A549 (cell line): ENCODE data around the gene GALP. TPM values are rescaled to one million over a fixed set of nuclear protein-coding genes. Genes with fewer than 3 reads are reported as not detected.

Experiments used
- ATAC-seq, 2 experiments: fragments of 200-7000 bp in 1 of 2; fragments of >200 bp in 1 of 2; cut with Nextera tagmentation in 1 of 2; cut with Tn5 transposase in 1 of 2; 3 replicates each; pipeline versions ENCODE4 v1.8.0 to v1.9.1; 2018 to 2020; ENCODE audit warnings: mild to moderate bottlenecking in 1 of 2, moderate library complexity in 1 of 2
- CTCF ChIA-PET: fragments of 300-600 bp; sonication (Branson Sonifier 250); formaldehyde crosslinking; extraction: SDS; loops from one replicate; lab custom pipeline; 2021; ENCODE audit warnings: antibody characterized with exemption, inconsistent platforms; lab: Yijun Ruan, JAX
- POLR2A ChIA-PET: fragments of 350-600 bp; formaldehyde crosslinking; extraction: SDS; loops from one replicate; lab custom pipeline; 2021; ENCODE audit warnings: antibody characterized with exemption, inconsistent platforms; lab: Yijun Ruan, JAX
- DNase-seq, 2 experiments: peaks; one replicate each; pipeline versions ENCODE4 v3.0.0 to v3.0.0-alpha.2; 2011 to 2016; ENCODE audit warnings: low read depth in 1 of 2, low spot score in 1 of 2
- FAIRE-seq: peaks from 2 replicates; lab custom pipeline; 2011; peaks lifted over from hg19 to GRCh38; lab: Jason Lieb, UNC
- H3K27ac ChIP-seq, 2 experiments: fragments of >200 bp; sonication (Bioruptor Twin); formaldehyde crosslinking; 3 replicates each; pipeline ENCODE4 v1.5.1; 2016 to 2017
- H3K4me1 ChIP-seq: fragments of >200 bp; sonication (Bioruptor Twin); formaldehyde crosslinking; 3 replicates; pipeline ENCODE4 v1.6.1; 2016
- H3K4me2 ChIP-seq: fragments of >200 bp; sonication (Bioruptor Twin); formaldehyde crosslinking; 3 replicates; pipeline ENCODE4 v1.6.1; 2016
- H3K4me3 ChIP-seq: fragments of >200 bp; sonication (Bioruptor Twin); formaldehyde crosslinking; 3 replicates; pipeline ENCODE4 v1.5.1; 2016
- H3K9me3 ChIP-seq: fragments of >200 bp; sonication (Bioruptor Twin); formaldehyde crosslinking; 3 replicates; pipeline ENCODE4 v1.6.1; 2016
- EP300 ChIP-seq, 2 experiments: fragments of >200 bp; sonication (Bioruptor Twin); formaldehyde crosslinking; IDR thresholded peaks; 2 replicates in 1 of 2; 3 replicates in 1 of 2; pipeline ENCODE4 v1.6.1; 2016 to 2017
- HOXA7 ChIP-seq: fragments of 250-450 bp; sonication (Bioruptor Pico); IDR thresholded peaks from 2 replicates; pipeline ENCODE4 v1.5.0; 2020; ENCODE audit warnings: mild to moderate bottlenecking, moderate library complexity
- NR3C1 ChIP-seq: fragments of >200 bp; sonication (Bioruptor Twin); formaldehyde crosslinking; IDR thresholded peaks from 3 replicates; pipeline ENCODE4 v1.6.1; 2017
- WGBS: methylation state at CpG from one replicate; pipeline ENCODE4 v1.1.6; 2017; ENCODE audit errors: missing lambda C conversion rate; 5-methylcytosine and 5-hydroxymethylcytosine counted together
- polyA plus RNA-seq, 4 experiments: library from polyadenylated mRNA; depleted of rRNA in 3 of 4; stranded (reverse); fragments of >200 nt; fragmentation: RNase III in 1 of 4; extraction: RNeasy Plus Mini Kit Qiagen cat#74134 plus additional on column Dnase treatment in 1 of 4; gene quantifications; 2 replicates in 3 of 4; 3 replicates in 1 of 4; pipeline ENCODE4 v1.2.3, GENCODE V29; 2011 to 2017
- small RNA-seq, 6 experiments: library from RNA; depleted of rRNA; stranded (forward); fragments of <200 nt; gene quantifications; one replicate each; pipeline ENCODE3, GENCODE V24; 2012
- TF ChIP-seq, protein P1 (sequence below): fragments of 450-650 bp; IDR thresholded peaks from 2 replicates; pipeline ENCODE4 v1.6.1; 2014; ENCODE audit warnings: antibody characterized with exemption
- TF ChIP-seq, protein P2 (sequence below): fragments of >200 bp; sonication (Bioruptor Twin); formaldehyde crosslinking; IDR thresholded peaks from 3 replicates; pipeline ENCODE4 v1.6.1; 2016
- TF ChIP-seq, protein P3 (sequence below): IDR thresholded peaks from 2 replicates; pipeline ENCODE4 v1.6.1; 2012; ENCODE audit warnings: low read depth, borderline replicate concordance

GALP gene
- polyA plus RNA-seq, 2 of the 4 experiments (the other 2 are of a cell fraction), result not detected

DNA sequence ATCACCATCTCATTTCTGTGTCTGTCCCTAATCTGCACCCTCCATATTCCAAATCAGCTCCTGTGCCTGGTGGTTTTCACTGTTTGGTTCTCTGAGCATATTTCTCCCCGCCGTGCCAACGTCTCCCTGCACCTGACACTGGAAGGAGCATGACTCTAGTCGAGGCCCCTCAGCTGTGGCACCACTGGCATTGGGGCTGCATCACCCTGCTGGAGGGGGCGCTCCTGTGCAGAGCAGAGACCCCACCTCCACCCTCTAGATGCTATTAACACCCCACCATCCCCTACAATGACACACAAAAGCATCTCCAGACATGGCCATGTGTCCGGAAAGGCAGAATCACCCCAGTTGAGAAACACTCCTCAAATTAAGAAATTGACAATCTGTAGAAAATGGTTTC is 47.1 kb downstream of the GALP start (continued):
- TF ChIP-seq, protein P1, sequence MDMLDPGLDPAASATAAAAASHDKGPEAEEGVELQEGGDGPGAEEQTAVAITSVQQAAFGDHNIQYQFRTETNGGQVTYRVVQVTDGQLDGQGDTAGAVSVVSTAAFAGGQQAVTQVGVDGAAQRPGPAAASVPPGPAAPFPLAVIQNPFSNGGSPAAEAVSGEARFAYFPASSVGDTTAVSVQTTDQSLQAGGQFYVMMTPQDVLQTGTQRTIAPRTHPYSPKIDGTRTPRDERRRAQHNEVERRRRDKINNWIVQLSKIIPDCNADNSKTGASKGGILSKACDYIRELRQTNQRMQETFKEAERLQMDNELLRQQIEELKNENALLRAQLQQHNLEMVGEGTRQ, result no peak
- TF ChIP-seq, protein P2, sequence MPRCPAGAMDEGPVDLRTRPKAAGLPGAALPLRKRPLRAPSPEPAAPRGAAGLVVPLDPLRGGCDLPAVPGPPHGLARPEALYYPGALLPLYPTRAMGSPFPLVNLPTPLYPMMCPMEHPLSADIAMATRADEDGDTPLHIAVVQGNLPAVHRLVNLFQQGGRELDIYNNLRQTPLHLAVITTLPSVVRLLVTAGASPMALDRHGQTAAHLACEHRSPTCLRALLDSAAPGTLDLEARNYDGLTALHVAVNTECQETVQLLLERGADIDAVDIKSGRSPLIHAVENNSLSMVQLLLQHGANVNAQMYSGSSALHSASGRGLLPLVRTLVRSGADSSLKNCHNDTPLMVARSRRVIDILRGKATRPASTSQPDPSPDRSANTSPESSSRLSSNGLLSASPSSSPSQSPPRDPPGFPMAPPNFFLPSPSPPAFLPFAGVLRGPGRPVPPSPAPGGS, result no peak
- TF ChIP-seq NR3C1, result no peak
- TF ChIP-seq, all 56 proteins: peak for 0

DNA sequence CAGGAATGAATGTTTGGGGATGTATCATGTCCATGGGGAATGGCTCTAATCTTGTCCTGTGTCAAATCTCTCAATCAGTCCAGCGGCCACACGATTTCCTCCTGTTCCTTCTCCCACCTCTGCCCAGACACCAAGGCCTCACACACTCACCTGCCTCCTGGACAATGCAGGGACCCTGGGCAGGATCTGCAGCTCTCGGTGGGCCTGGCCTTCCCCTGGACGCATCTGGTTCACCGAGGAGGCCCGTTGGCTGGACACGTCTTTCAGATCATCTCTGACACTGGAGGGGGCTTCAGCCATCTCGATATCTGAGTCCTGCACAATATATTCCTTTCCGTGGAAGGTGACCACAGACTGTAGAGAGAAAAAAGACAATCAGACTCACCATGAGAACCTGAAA is 47.7 kb downstream of the GALP start:
- WGBS, result 34% methylated on average over 9 of the region's 9 CpGs
- H3K4me2 ChIP-seq, result no peak overlapping the region
- H3K27ac ChIP-seq, result no peak overlapping the region
- ChIA-PET CTCF (no interaction called here), POLR2A (no interaction called here)
- FAIRE-seq (no peak), DNase-seq (no peak), ATAC-seq (no peak)
- H3K9me3 ChIP-seq, result peaks cover 8% of the 10 kb centered on the region; the same call in 1 of the 3 replicates
- no peak overlapping the region for H3K4me3 ChIP-seq
- H3K4me1 ChIP-seq, result no peaks in the 10 kb centered on the region
- TF ChIP-seq EP300 (IDR thresholded peaks at IDR 0.05), result no peak
- TF ChIP-seq HOXA7 (CRISPR knock-in tag), result no peak
- TF ChIP-seq, protein P3, sequence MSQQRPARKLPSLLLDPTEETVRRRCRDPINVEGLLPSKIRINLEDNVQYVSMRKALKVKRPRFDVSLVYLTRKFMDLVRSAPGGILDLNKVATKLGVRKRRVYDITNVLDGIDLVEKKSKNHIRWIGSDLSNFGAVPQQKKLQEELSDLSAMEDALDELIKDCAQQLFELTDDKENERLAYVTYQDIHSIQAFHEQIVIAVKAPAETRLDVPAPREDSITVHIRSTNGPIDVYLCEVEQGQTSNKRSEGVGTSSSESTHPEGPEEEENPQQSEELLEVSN, result no peak

Small RNA genes within 50 kb of the gene (small RNA-seq; reads per million reads assigned to genes)
- gene AC024580.2, result 0 reads per million in 6 experiments

Other genes with a start within 250 kb of the GALP start
- gene NLRP13, start 243.7 kb upstream of the GALP start, polyA plus RNA-seq (2011; rRNA removed), result not detected in 2 replicates
- gene NLRP13, start 243.7 kb upstream of the GALP start, polyA plus RNA-seq (2017; fragmentation: RNase III; extraction: RNeasy Plus Mini Kit Qiagen cat#74134 plus additional on column Dnase treatment), result not detected in 3 replicates
- gene NLRP8, start 228.2 kb upstream of the GALP start, polyA plus RNA-seq (2011; rRNA removed), result not detected in 2 replicates
- gene NLRP8, start 228.2 kb upstream of the GALP start, polyA plus RNA-seq (2017; fragmentation: RNase III; extraction: RNeasy Plus Mini Kit Qiagen cat#74134 plus additional on column Dnase treatment), result not detected in 3 replicates
- gene NLRP5, start 189.2 kb upstream of the GALP start, polyA plus RNA-seq (2011; rRNA removed), result not detected in 2 replicates
- gene NLRP5, start 189.2 kb upstream of the GALP start, polyA plus RNA-seq (2017; fragmentation: RNase III; extraction: RNeasy Plus Mini Kit Qiagen cat#74134 plus additional on column Dnase treatment), result not detected in 3 replicates
- 10.7 and 12.5 TPM in 2 replicates for gene ZNF787, start 54.7 kb upstream of the GALP start, polyA plus RNA-seq (2011; rRNA removed)
- 35.1 to 39.3 TPM (median 36.7 TPM) in 3 replicates for gene ZNF787, start 54.7 kb upstream of the GALP start, polyA plus RNA-seq (2017; fragmentation: RNase III; extraction: RNeasy Plus Mini Kit Qiagen cat#74134 plus additional on column Dnase treatment)
- gene ZNF444, start 34.7 kb upstream of the GALP start, polyA plus RNA-seq (2011; rRNA removed), result 10.5 and 16.5 TPM in 2 replicates
- gene ZNF444, start 34.7 kb upstream of the GALP start, polyA plus RNA-seq (2017; fragmentation: RNase III; extraction: RNeasy Plus Mini Kit Qiagen cat#74134 plus additional on column Dnase treatment), result 23.1 to 26.2 TPM (median 25.5 TPM) in 3 replicates
- gene ZSCAN5B, start 21.8 kb downstream of the GALP start, polyA plus RNA-seq (2011; rRNA removed), result 0.07 TPM in 1 of 2 replicates, not detected in the other
- gene ZSCAN5B, start 21.8 kb downstream of the GALP start, polyA plus RNA-seq (2017; fragmentation: RNase III; extraction: RNeasy Plus Mini Kit Qiagen cat#74134 plus additional on column Dnase treatment), result not detected in 3 replicates
- gene ZSCAN5C, start 26.3 kb downstream of the GALP start, polyA plus RNA-seq (2011; rRNA removed), result not detected in 2 replicates
- not detected in 3 replicates for gene ZSCAN5C, start 26.3 kb downstream of the GALP start, polyA plus RNA-seq (2017; fragmentation: RNase III; extraction: RNeasy Plus Mini Kit Qiagen cat#74134 plus additional on column Dnase treatment)
- gene EDDM13, start 96.7 kb downstream of the GALP start, polyA plus RNA-seq (2011; rRNA removed), result not detected in 2 replicates
- gene EDDM13, start 96.7 kb downstream of the GALP start, polyA plus RNA-seq (2017; fragmentation: RNase III; extraction: RNeasy Plus Mini Kit Qiagen cat#74134 plus additional on column Dnase treatment), result not detected in 3 replicates
- 13.3 and 16.1 TPM in 2 replicates for gene ZSCAN5A, start 138.8 kb downstream of the GALP start, polyA plus RNA-seq (2011; rRNA removed)
- 10.8 to 12.2 TPM (median 12.0 TPM) in 3 replicates for gene ZSCAN5A, start 138.8 kb downstream of the GALP start, polyA plus RNA-seq (2017; fragmentation: RNase III; extraction: RNeasy Plus Mini Kit Qiagen cat#74134 plus additional on column Dnase treatment)
- gene ZNF582, start 217.5 kb downstream of the GALP start, polyA plus RNA-seq (2011; rRNA removed), result 3.2 TPM in 2 replicates
- gene ZNF582, start 217.5 kb downstream of the GALP start, polyA plus RNA-seq (2017; fragmentation: RNase III; extraction: RNeasy Plus Mini Kit Qiagen cat#74134 plus additional on column Dnase treatment), result 1.0 to 1.5 TPM (median 1.1 TPM) in 3 replicates
- gene ZNF583, start 228.3 kb downstream of the GALP start, polyA plus RNA-seq (2011; rRNA removed), result 3.4 and 4.8 TPM in 2 replicates
- 2.9 to 4.2 TPM (median 3.4 TPM) in 3 replicates for gene ZNF583, start 228.3 kb downstream of the GALP start, polyA plus RNA-seq (2017; fragmentation: RNase III; extraction: RNeasy Plus Mini Kit Qiagen cat#74134 plus additional on column Dnase treatment)